ENCODE results near the gene WDR53. TPM values are rescaled to one million over a fixed set of nuclear protein-coding genes. Genes with fewer than 3 reads are reported as not detected.

WDR53 gene
- total RNA-seq, 2 experiments from 2014 or later, result 10.8 to 16.5 TPM

- no peaks in the 10 kb centered on the region for H3K4me1 ChIP-seq (ENCODE audit: insufficient read depth, low read length, poor library complexity, severe bottlenecking)
- DNase-seq (ENCODE audit: low spot score), result no peak
- no peak overlapping the region for H3K4me3 ChIP-seq (ENCODE audit: low read depth, low read length, poor library complexity, severe bottlenecking)
- no peak overlapping the region for H2AFZ ChIP-seq (ENCODE audit: low read length)
- BruUV-seq (replicated peaks), result no TSS peak
- TF ChIP-seq EZH2phosphoT487 (IDR thresholded peaks at IDR 0.05; ENCODE audit: borderline replicate concordance, low read depth, low read length) (no peak), CTCF (conservative IDR thresholded peaks at IDR 0.05; ENCODE audit: low read length) (no peak)
- no peak overlapping the region for H3K27ac ChIP-seq (ENCODE audit: low read depth, low read length, poor library complexity, severe bottlenecking)
- peaks cover 26% of the 10 kb centered on the region for H3K9me3 ChIP-seq (ENCODE audit: low read length)
- no peaks in the 10 kb centered on the region for H3K36me3 ChIP-seq (ENCODE audit: insufficient read depth, low read length)
- ChIA-PET POLR2A (interaction anchor here (0.6 to 1.4 kb wide), 3 partner anchors 27 to 528 kb away, joined by 3 to 6 read pairs (median 4); no protein-coding TSS in a partner anchor), CTCF (ENCODE audit: unreplicated experiment) (no interaction called here)
- no peak overlapping the region for H3K4me2 ChIP-seq (ENCODE audit: low read length)
- H4K20me1 ChIP-seq (ENCODE audit: insufficient read depth, low read length), result no peaks in the 10 kb centered on the region
- intact Hi-C loops (cut with micrococcal nuclease; ENCODE audit: unreplicated experiment), result no loop called here
- H3K79me2 ChIP-seq (ENCODE audit: insufficient read depth, low read depth, low read length), result no peaks in the 10 kb centered on the region
- H3K9me2 ChIP-seq (ENCODE audit: insufficient read depth, low read length), result no peaks in the 10 kb centered on the region
These were observed 51.1 kb downstream of the WDR53 start for GRCh38 chr3:196517162-196517800.

- H3K9me2 ChIP-seq (ENCODE audit: insufficient read depth, low read length), result no peaks in the 10 kb centered on the region
- POLR2A ChIA-PET, result no interaction called here
- H2AFZ ChIP-seq (ENCODE audit: low read length), result no peak within 1 kb of the TSS
- no peak within 1 kb of the TSS for H3K4me3 ChIP-seq (ENCODE audit: low read depth, low read length, poor library complexity, severe bottlenecking)
- no peak for DNase-seq (ENCODE audit: low spot score)
- H3K9me3 ChIP-seq (ENCODE audit: low read length), result peaks cover 22% of the 10 kb centered on the region
- CTCF ChIA-PET (ENCODE audit: unreplicated experiment), result no interaction called here
- no peak within 1 kb of the TSS for H3K4me2 ChIP-seq (ENCODE audit: low read length)
- H3K36me3 ChIP-seq (ENCODE audit: insufficient read depth, low read length), result no peaks in the 10 kb centered on the region
- no peak within 1 kb of the TSS for H3K27ac ChIP-seq (ENCODE audit: low read depth, low read length, poor library complexity, severe bottlenecking)
- intact Hi-C loops (cut with micrococcal nuclease; ENCODE audit: unreplicated experiment), result no loop called here
- no peaks in the 10 kb centered on the region for H3K79me2 ChIP-seq (ENCODE audit: insufficient read depth, low read depth, low read length)
- H3K4me1 ChIP-seq (ENCODE audit: insufficient read depth, low read length, poor library complexity, severe bottlenecking), result no peaks in the 10 kb centered on the region
- TF ChIP-seq EZH2phosphoT487 (IDR thresholded peaks at IDR 0.05; ENCODE audit: borderline replicate concordance, low read depth, low read length) (no peak), CTCF (conservative IDR thresholded peaks at IDR 0.05; ENCODE audit: low read length) (no peak)
- no peaks in the 10 kb centered on the region for H4K20me1 ChIP-seq (ENCODE audit: insufficient read depth, low read length)
- BruUV-seq (replicated peaks), result no TSS peak
These were observed 53.3 kb downstream of the WDR53 start, which contains the start of gene SMCO1 for GRCh38 chr3:196514913-196515621. TSS of gene SMCO1 (minus strand) at chr3:196515346. CDS start at chr3:196515209, 137 bp downstream.

GRCh38 chr3:196514350-196514716 lies 54.0 kb downstream of the WDR53 start:
- DNase-seq (ENCODE audit: low spot score), result no peak
- Histone ChIP-seq H3K4me1 (ENCODE audit: insufficient read depth, low read length, poor library complexity, severe bottlenecking) (no peaks in the 10 kb centered on the region), H3K4me3 (ENCODE audit: low read depth, low read length, poor library complexity, severe bottlenecking) (no peak overlapping the region), H3K4me2 (ENCODE audit: low read length) (no peak overlapping the region), H3K27ac (ENCODE audit: low read depth, low read length, poor library complexity, severe bottlenecking) (no peak overlapping the region), H3K36me3 (ENCODE audit: insufficient read depth, low read length) (no peaks in the 10 kb centered on the region), H3K9me2 (ENCODE audit: insufficient read depth, low read length) (no peaks in the 10 kb centered on the region), H3K79me2 (ENCODE audit: insufficient read depth, low read depth, low read length) (no peaks in the 10 kb centered on the region), H4K20me1 (ENCODE audit: insufficient read depth, low read length) (no peaks in the 10 kb centered on the region), H3K9me3 (ENCODE audit: low read length) (peaks cover 14% of the 10 kb centered on the region), H2AFZ (ENCODE audit: low read length) (no peak overlapping the region)
- ChIA-PET POLR2A (interaction anchor here (0.6 kb wide), 2 partner anchors 52 to 225 kb away, joined by 3 read pairs; no protein-coding TSS in a partner anchor), CTCF (ENCODE audit: unreplicated experiment) (no interaction called here)
- TF ChIP-seq CTCF (conservative IDR thresholded peaks at IDR 0.05; ENCODE audit: low read length), result no peak
- intact Hi-C loops (cut with micrococcal nuclease; ENCODE audit: unreplicated experiment), result no loop called here
- BruUV-seq (replicated peaks), result no TSS peak

Measured in OCI-LY7 (cell line).